CD4-positive, alpha-beta memory T cell (primary cell): ENCODE results near the gene CDKN2AIP. TPM values are rescaled to one million over a fixed set of nuclear protein-coding genes. Genes with fewer than 3 reads are reported as not detected.

Experiments
- CTCF ChIA-PET: fragments of 350-600 bp; sonication (Branson Sonifier 250); formaldehyde crosslinking; loops from one replicate; lab custom pipeline; 2021; ENCODE audit warnings: inconsistent platforms; ENCODE audit not compliant: partially characterized antibody; lab: Charles Lee
- POLR2A ChIA-PET: fragments of 350-600 bp; sonication (Branson Sonifier 250); formaldehyde crosslinking; loops from one replicate; lab custom pipeline; 2021; ENCODE audit not compliant: partially characterized antibody; lab: Charles Lee
- DNase-seq, 5 donors: peaks; one replicate each; pipeline versions ENCODE4 v3.0.0 to v3.0.0-alpha.2; 2020 to 2022; ENCODE audit warnings: mixed read lengths in 1 of 5
- H3K27ac ChIP-seq: one replicate; pipeline ENCODE4 v1.7.0; 2013; ENCODE audit warnings: low read depth, low read length
- H3K27me3 ChIP-seq: 2 replicates; pipeline ENCODE4 v1.7.0; 2013; ENCODE audit warnings: mild to moderate bottlenecking, low read length, moderate library complexity; ENCODE audit not compliant: insufficient read depth
- H3K36me3 ChIP-seq: 2 replicates; pipeline ENCODE4 v1.7.0; 2013; ENCODE audit warnings: mild to moderate bottlenecking, low read length, moderate library complexity; ENCODE audit not compliant: insufficient read depth
- H3K4me1 ChIP-seq: 2 replicates; pipeline ENCODE4 v1.7.0; 2013; ENCODE audit warnings: mild to moderate bottlenecking, low read length, moderate library complexity; ENCODE audit not compliant: insufficient read depth
- H3K4me3 ChIP-seq, 2 donors: one replicate each; pipeline ENCODE4 v1.7.0; 2013; ENCODE audit warnings: low read length in 2 of 2, mild to moderate bottlenecking in 1 of 2
- H3K9me3 ChIP-seq, 2 donors: one replicate each; pipeline ENCODE4 v1.7.0; 2013; ENCODE audit warnings: low read length in 2 of 2, control low read depth in 1 of 2; ENCODE audit not compliant: control insufficient read depth in 1 of 2
- H3K27ac Mint-ChIP-seq, 7 donors: one replicate each; pipeline ENCODE4 v1.8.0; 2020 to 2021; ENCODE audit warnings: mixed read lengths in 7 of 7, mild to moderate bottlenecking in 6 of 7, inconsistent platforms in 3 of 7, moderate library complexity in 3 of 7
- H3K27me3 Mint-ChIP-seq, 2 donors: one replicate each; pipeline ENCODE4 v1.8.0; 2020 to 2021; ENCODE audit warnings: mixed read lengths in 2 of 2
- H3K36me3 Mint-ChIP-seq, 2 donors: one replicate each; pipeline ENCODE4 v1.8.0; 2020 to 2021; ENCODE audit warnings: mixed read lengths in 2 of 2, inconsistent platforms in 1 of 2, mild to moderate bottlenecking in 1 of 2
- H3K4me1 Mint-ChIP-seq, 4 donors: one replicate each; pipeline ENCODE4 v1.8.0; 2020 to 2021; ENCODE audit warnings: mixed read lengths in 4 of 4, mild to moderate bottlenecking in 1 of 4
- H3K4me3 Mint-ChIP-seq, 8 donors: one replicate each; pipeline ENCODE4 v1.8.0; 2020 to 2021; ENCODE audit warnings: mixed read lengths in 8 of 8, mild to moderate bottlenecking in 7 of 8, moderate library complexity in 6 of 8, inconsistent platforms in 3 of 8
- H3K9me3 Mint-ChIP-seq, 8 donors: one replicate each; pipeline ENCODE4 v1.8.0; 2020 to 2021; ENCODE audit warnings: mixed read lengths in 8 of 8, mild to moderate bottlenecking in 5 of 8, inconsistent platforms in 3 of 8, moderate library complexity in 1 of 8
- intact Hi-C: fragments of 100-400 bp; cut with micrococcal nuclease; formaldehyde crosslinking; loops from one replicate; pipeline ENCODE4 v1.15.1; 2023
- polyA plus RNA-seq, 2 donors: library from polyadenylated mRNA; unstranded; fragments of 300-500 nt; fragmentation: Illumina TruSeq; gene quantifications; one replicate each; pipeline ENCODE4 v1.2.3, GENCODE V29; 2021
- total RNA-seq, 2 experiments: library from RNA; stranded (reverse); gene quantifications; one replicate each; pipeline ENCODE4 v1.2.3, GENCODE V29; 2021

CDKN2AIP gene
- total RNA-seq, result 10 to 100 TPM; 48.3 to 51.1 TPM
- polyA plus RNA-seq, result 10 to 100 TPM; 18.9 to 40.7 TPM

GRCh38 chr4:183444214-183445096 is at the start of gene CDKN2AIP:
CDKN2AIP (plus strand) TSS chr4:183444636; CDS start chr4:183444798, 162 bp downstream.
- peaks cover 52% of the 10 kb centered on the region for H3K4me1 ChIP-seq
- peaks cover 32 to 63% (median 43%) of the 10 kb centered on the region in 4 donors for H3K4me1 Mint-ChIP-seq
- peak within 1 kb of the TSS; percentile 77 to 85 for H3K4me3 ChIP-seq
- peak within 1 kb of the TSS; percentile 96 for H3K27ac ChIP-seq
- no peaks in the 10 kb centered on the region for H3K27me3 Mint-ChIP-seq
- ChIA-PET CTCF (interaction anchor here (1.0 to 3.5 kb wide), 6 partner anchors 9 to 213 kb away, joined by 3 to 18 read pairs (median 8); partner anchors contain the start of gene ING2), POLR2A (interaction anchor here (0.6 to 6.4 kb wide), 18 partner anchors 8 to 1951 kb away, joined by 3 to 130 read pairs (median 9); partner anchors contain the start of genes ING2, LRP2BP, RWDD4 and TRAPPC11)
- peak; percentile 93 to 96 (median 96) for DNase-seq
- no peaks in the 10 kb centered on the region for H3K27me3 ChIP-seq
- H3K9me3 Mint-ChIP-seq, result no peaks in the 10 kb centered on the region
- H3K9me3 ChIP-seq, result no peaks in the 10 kb centered on the region
- intact Hi-C loops, result loop anchor here (1.0 to 10.0 kb wide), 7 partner anchors 14 to 1090 kb away; partner anchors contain the start of genes IRF2, RWDD4 and TRAPPC11
- peaks cover 23% of the 10 kb centered on the region for H3K36me3 ChIP-seq
- H3K27ac Mint-ChIP-seq, result peak within 1 kb of the TSS; percentile 96 to 99 (median 98)
- peak within 1 kb of the TSS; percentile 92 to 99 (median 98) for H3K4me3 Mint-ChIP-seq
- peaks cover 31 to 44% of the 10 kb centered on the region in 2 donors for H3K36me3 Mint-ChIP-seq

DNA sequence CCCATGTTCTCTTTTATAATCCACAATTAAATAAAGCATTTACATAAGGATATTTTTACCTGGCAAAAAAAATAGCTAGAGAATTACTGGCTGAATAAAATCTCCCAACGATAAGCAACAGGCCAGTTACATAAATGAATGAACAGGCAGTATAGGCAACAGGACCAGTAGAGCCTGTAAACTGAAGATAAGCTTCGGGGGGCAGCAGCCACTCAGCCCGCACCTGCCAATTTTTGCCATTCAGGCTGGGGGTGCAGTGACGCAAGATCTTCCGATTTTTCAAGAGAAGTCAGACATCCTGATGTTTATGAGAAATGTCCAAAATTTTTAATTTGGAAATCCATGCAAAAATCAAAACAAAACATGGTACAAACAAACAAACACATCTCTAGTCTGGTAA is 49.0 kb upstream of the CDKN2AIP start:
- H3K27me3 Mint-ChIP-seq, result peaks cover 5 to 11% of the 10 kb centered on the region in 2 donors
- peaks cover 5% of the 10 kb centered on the region for H3K4me1 ChIP-seq
- peaks cover 6 to 26% (median 16%) of the 10 kb centered on the region in 4 donors for H3K4me1 Mint-ChIP-seq
- H3K27ac ChIP-seq, result no peak overlapping the region
- H3K36me3 Mint-ChIP-seq, result no peaks in the 10 kb centered on the region
- H3K36me3 ChIP-seq, result no peaks in the 10 kb centered on the region
- CTCF ChIA-PET, result interaction anchor here (3.1 kb wide), 1 partner anchor 12 kb away, joined by 14 read pairs; no protein-coding TSS in a partner anchor
- peaks cover 0 to 1% (median 0%) of the 10 kb centered on the region in 8 donors for H3K9me3 Mint-ChIP-seq
- intact Hi-C loops, result loop anchor here (10.0 kb wide), 1 partner anchor 481 kb away; the partner anchor contains the start of gene DCTD
- H3K27me3 ChIP-seq, result no peaks in the 10 kb centered on the region
- no peaks in the 10 kb centered on the region for H3K9me3 ChIP-seq
- no peak overlapping the region for H3K4me3 ChIP-seq
- no peak overlapping the region for H3K4me3 Mint-ChIP-seq
- POLR2A ChIA-PET, result no interaction called here
- no peak overlapping the region for H3K27ac Mint-ChIP-seq
- no peak for DNase-seq

GRCh38 chr4:183396227-183396637 is 48.2 kb upstream of the CDKN2AIP start:
- POLR2A ChIA-PET, result no interaction called here
- Histone ChIP-seq H3K27me3 (no peaks in the 10 kb centered on the region), H3K36me3 (no peaks in the 10 kb centered on the region), H3K9me3 (no peaks in the 10 kb centered on the region), H3K27ac (no peak overlapping the region), H3K4me3 (no peak overlapping the region), H3K4me1 (peaks cover 5% of the 10 kb centered on the region)
- H3K27ac Mint-ChIP-seq, result no peak overlapping the region
- CTCF ChIA-PET, result interaction anchor here (3.1 kb wide), 1 partner anchor 11 kb away, joined by 14 read pairs; no protein-coding TSS in a partner anchor
- H3K27me3 Mint-ChIP-seq, result peaks cover 3 to 8% of the 10 kb centered on the region in 2 donors
- peaks cover 6 to 26% (median 16%) of the 10 kb centered on the region in 4 donors for H3K4me1 Mint-ChIP-seq
- DNase-seq, result no peak
- peaks cover 0 to 1% (median 0%) of the 10 kb centered on the region in 8 donors for H3K9me3 Mint-ChIP-seq
- no peaks in the 10 kb centered on the region for H3K36me3 Mint-ChIP-seq
- H3K4me3 Mint-ChIP-seq, result no peak overlapping the region
- intact Hi-C loops, result loop anchor here (10.0 kb wide), 1 partner anchor 481 kb away; the partner anchor contains the start of gene DCTD

DNA sequence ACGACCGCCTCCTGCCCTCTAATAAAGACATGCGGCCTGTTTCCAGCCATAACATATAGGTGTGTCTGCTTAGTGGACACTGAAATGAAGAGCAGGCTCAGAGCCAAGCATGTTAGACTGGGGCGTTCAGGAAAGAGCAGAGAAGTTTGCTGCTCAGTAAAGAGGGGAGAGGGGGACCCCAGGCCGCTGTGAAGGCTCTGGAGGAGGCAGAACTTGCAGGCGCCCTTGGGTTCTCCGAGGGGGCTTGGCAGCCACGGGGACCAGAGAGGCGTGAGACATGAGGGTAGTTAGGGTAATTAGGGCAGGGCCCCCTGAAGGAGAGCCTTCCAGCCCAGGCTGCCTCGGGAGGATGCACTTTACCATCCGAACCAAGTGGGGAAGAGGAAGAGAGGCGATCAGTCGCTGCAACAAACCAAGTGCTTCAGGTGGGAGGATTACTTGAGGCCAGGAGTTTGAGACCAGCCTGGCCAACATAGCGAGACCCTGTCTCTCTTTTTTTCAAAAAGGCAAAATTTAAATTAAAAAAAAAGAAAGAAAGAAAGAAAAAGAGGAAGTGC is 46.6 kb upstream of the CDKN2AIP start:
- Mint-ChIP-seq H3K9me3 (peaks cover 0 to 1% (median 0%) of the 10 kb centered on the region in 8 donors), H3K36me3 (no peaks in the 10 kb centered on the region), H3K4me3 (peak overlapping the region; percentile 83 to 93 (median 89)), H3K27me3 (peaks cover 3 to 7% of the 10 kb centered on the region in 2 donors), H3K27ac (peak overlapping the region in 3 of 7 donors; percentile 47 to 79 (median 52)), H3K4me1 (peaks cover 6 to 23% (median 15%) of the 10 kb centered on the region in 4 donors)
- ChIA-PET CTCF (interaction anchor here (0.6 to 1.3 kb wide), 5 partner anchors 10 to 458 kb away, joined by 3 to 4 read pairs (median 4); no protein-coding TSS in a partner anchor), POLR2A (no interaction called here)
- Histone ChIP-seq H3K27ac (no peak overlapping the region), H3K9me3 (no peaks in the 10 kb centered on the region), H3K4me1 (peaks cover 5% of the 10 kb centered on the region), H3K27me3 (no peaks in the 10 kb centered on the region), H3K36me3 (no peaks in the 10 kb centered on the region), H3K4me3 (peak overlapping the region in 1 of 2 donors; percentile 64)
- intact Hi-C loops, result loop anchor here (1.0 to 10.0 kb wide), 3 partner anchors 9 to 483 kb away; partner anchors contain the start of gene DCTD
- no peak for DNase-seq

DNA sequence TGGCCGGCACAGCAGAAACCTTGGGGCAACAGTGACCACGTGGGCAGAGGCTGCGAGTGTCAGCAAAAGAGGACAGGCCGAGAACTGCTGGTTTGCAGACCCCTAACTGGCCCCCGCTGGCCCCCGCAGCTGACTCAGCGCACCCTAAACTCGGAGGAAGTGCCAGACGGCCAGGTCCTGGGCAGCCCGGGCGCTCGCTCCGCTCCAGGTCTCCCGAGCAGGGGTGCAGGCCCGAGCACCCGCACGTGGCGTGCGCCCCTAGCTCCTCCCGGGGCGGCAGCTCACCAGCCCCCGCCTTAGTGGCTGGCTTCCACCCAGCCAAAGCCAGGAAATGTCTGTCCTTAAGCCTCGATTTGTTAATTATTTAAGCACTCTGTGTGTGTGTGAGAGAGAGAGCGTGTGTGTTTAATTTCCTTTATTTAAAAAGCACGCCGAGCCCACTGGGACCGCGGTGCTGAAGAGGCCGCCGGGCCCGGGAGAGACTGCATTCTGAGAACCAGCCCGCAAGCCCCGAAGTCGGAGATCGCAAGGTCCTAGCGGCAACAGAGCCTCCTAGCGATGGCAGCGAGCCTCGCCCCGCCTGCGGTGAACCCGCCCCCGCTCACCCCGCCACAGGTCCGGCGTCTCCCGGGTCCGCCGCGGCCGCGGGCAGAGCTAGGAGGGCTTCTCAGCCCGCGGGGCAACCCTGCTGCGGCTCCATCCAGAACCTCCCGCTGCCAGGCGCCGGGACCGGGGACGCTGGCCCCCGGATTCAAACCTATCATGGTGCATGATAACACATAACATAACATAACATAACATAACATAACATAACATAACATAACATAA is 45.9 kb upstream of the CDKN2AIP start:
- H3K36me3 ChIP-seq, result no peaks in the 10 kb centered on the region
- Mint-ChIP-seq H3K27ac (peak overlapping the region in 6 of 7 donors; percentile 48 to 93 (median 80)), H3K4me3 (peak overlapping the region; percentile 86 to 97 (median 93)), H3K9me3 (peaks cover 0 to 1% (median 0%) of the 10 kb centered on the region in 8 donors), H3K27me3 (peaks cover under 1 to 7% of the 10 kb centered on the region in 2 donors), H3K4me1 (peaks cover 6 to 23% (median 15%) of the 10 kb centered on the region in 4 donors), H3K36me3 (no peaks in the 10 kb centered on the region)
- POLR2A ChIA-PET, result no interaction called here
- DNase-seq, result peak; percentile 49 to 57 (median 52)
- intact Hi-C loops, result loop anchor here (1.0 to 10.0 kb wide), 3 partner anchors 9 to 484 kb away; partner anchors contain the start of gene DCTD
- peak overlapping the region; percentile 64 to 76 for H3K4me3 ChIP-seq
- no peaks in the 10 kb centered on the region for H3K9me3 ChIP-seq
- CTCF ChIA-PET, result interaction anchor here (0.6 to 1.3 kb wide), 7 partner anchors 9 to 458 kb away, joined by 3 to 4 read pairs (median 3); no protein-coding TSS in a partner anchor
- no peaks in the 10 kb centered on the region for H3K27me3 ChIP-seq
- H3K4me1 ChIP-seq, result peaks cover 5% of the 10 kb centered on the region
- peak overlapping the region; percentile 25 for H3K27ac ChIP-seq

DNA sequence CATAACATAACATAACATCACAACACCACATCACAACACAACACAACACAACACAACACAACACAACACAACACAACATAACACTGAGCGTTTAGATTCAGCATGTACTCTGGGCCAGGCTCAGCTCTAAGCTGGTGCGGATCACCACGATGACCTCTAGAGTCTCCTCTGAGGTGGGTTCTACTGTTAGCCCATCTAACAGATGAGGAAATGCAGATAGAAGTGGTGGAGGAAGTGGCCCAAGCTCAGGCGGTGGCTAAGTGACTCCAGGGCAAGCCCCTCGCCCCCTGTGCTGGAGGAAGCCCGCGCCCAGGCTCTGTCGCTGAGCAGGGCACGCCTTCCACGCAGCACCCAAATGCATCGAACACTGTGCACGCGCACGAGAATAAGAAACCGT is 45.3 kb upstream of the CDKN2AIP start:
- peaks cover 0 to 7% of the 10 kb centered on the region in 2 donors for H3K27me3 Mint-ChIP-seq
- H3K36me3 Mint-ChIP-seq, result no peaks in the 10 kb centered on the region
- peaks cover 0 to 1% (median 0%) of the 10 kb centered on the region in 8 donors for H3K9me3 Mint-ChIP-seq
- ChIA-PET CTCF (interaction anchor here (0.7 to 1.3 kb wide), 4 partner anchors 8 to 459 kb away, joined by 3 read pairs; no protein-coding TSS in a partner anchor), POLR2A (no interaction called here)
- Histone ChIP-seq H3K27ac (no peak overlapping the region), H3K27me3 (no peaks in the 10 kb centered on the region), H3K36me3 (no peaks in the 10 kb centered on the region), H3K9me3 (no peaks in the 10 kb centered on the region), H3K4me3 (no peak overlapping the region), H3K4me1 (peaks cover 5% of the 10 kb centered on the region)
- no peak for DNase-seq
- intact Hi-C loops, result loop anchor here (2.0 to 10.0 kb wide), 2 partner anchors 136 to 484 kb away; partner anchors contain the start of gene DCTD
- peak overlapping the region in 3 of 7 donors; percentile 0 to 54 (median 16) for H3K27ac Mint-ChIP-seq
- H3K4me3 Mint-ChIP-seq, result peak overlapping the region; percentile 86 to 97 (median 92)
- H3K4me1 Mint-ChIP-seq, result peaks cover 6 to 23% (median 15%) of the 10 kb centered on the region in 4 donors
